Ovary (tissue), 9 donors: ENCODE data around the gene NBEA. TPM values are rescaled to one million over a fixed set of nuclear protein-coding genes. Genes with fewer than 3 reads are reported as not detected.

Experiments
- DNase-seq, 5 donors: peaks; one replicate each; pipeline ENCODE4 v3.0.0-alpha.2; 2019 to 2020
- H3K27ac ChIP-seq, 2 donors: fragments of 200-600 bp; one replicate each; pipeline versions ENCODE4 v1.5.1 to v1.8.0; 2019 to 2022
- H3K27me3 ChIP-seq: fragments of 200-600 bp; one replicate; pipeline ENCODE4 v1.8.0; 2022
- H3K36me3 ChIP-seq: fragments of 200-600 bp; sonication (generic); one replicate; pipeline ENCODE4 v1.5.1; 2019
- H3K4me1 ChIP-seq: one replicate; pipeline ENCODE4 v1.8.1; 2013; ENCODE audit warnings: mild to moderate bottlenecking, moderate library complexity; ENCODE audit not compliant: insufficient read depth
- H3K4me3 ChIP-seq: fragments of 200-600 bp; sonication (generic); one replicate; pipeline ENCODE4 v1.5.1; 2017
- H3K9me3 ChIP-seq, 2 donors: fragments of 200-600 bp in 1 of 2; sonication (generic) in 1 of 2; one replicate each; pipeline versions ENCODE4 v1.5.1 to v1.8.1; 2013 to 2019; ENCODE audit warnings: mild to moderate bottlenecking in 1 of 2, moderate library complexity in 1 of 2
- CTCF ChIP-seq, 3 donors: fragments of 450-650 bp in 2 of 3; fragments of 200-600 bp in 1 of 3; IDR thresholded peaks; one replicate each; pipeline versions ENCODE4 v1.5.1 to v1.8.0; 2016 to 2022; ENCODE audit warnings: antibody characterized with exemption in 3 of 3, mild to moderate bottlenecking in 1 of 3
- EP300 ChIP-seq: sonication (generic); formaldehyde crosslinking; IDR thresholded peaks from one replicate; pipeline ENCODE4 v1.6.1; 2017; ENCODE audit warnings: antibody characterized with exemption
- POLR2A ChIP-seq: fragments of 450-650 bp; IDR thresholded peaks from one replicate; pipeline ENCODE4 v1.6.1; 2017; ENCODE audit warnings: antibody characterized with exemption, mild to moderate bottlenecking, moderate library complexity
- WGBS, 3 donors: extraction: QIAGEN DNeasy Blood & Tissue Kit in 1 of 3; methylation state at CpG; one replicate each; pipeline versions ENCODE4 v1.1.5 to v1.1.7; 2013 to 2017; 5-methylcytosine and 5-hydroxymethylcytosine counted together
- intact Hi-C, 4 donors: fragments of 100-400 bp; cut with DNase I; formaldehyde crosslinking; loops; one replicate each; pipeline versions ENCODE4 v1.11.0 to v1.15.1; 2022 to 2023
- polyA plus RNA-seq, 2 donors: library from polyadenylated mRNA; stranded (reverse); fragments of 200-250 nt in 1 of 2; fragments of 350-450 nt in 1 of 2; fragmentation: Illumina TruSeq in 1 of 2; extraction: RNeasy Lipid Tissue Mini Kit (QIAGEN cat#74804) in 1 of 2; gene quantifications; one replicate each; pipeline ENCODE4 v1.2.3, GENCODE V29; 2013 to 2014
- total RNA-seq, 7 donors: library from RNA; depleted of rRNA in 2 of 7; stranded (reverse); fragments of >200 nt in 2 of 7; fragmentation: NEBNext Ultra II Directional in 3 of 7; extraction: Animal tissue kit (Norgen Biotek cat#: 25700) in 3 of 7; gene quantifications; one replicate each; pipeline versions ENCODE4 v1.1.0 to v1.2.4, GENCODE V29; 2016 to 2023
- donor health status: DM: no; HTN: no; CAD: no; lungs with moderate emphysema.
- donor health status: DM: no; HTN: no; CAD: no.
- donor health status: Bipolar disorder and iron deficiency.
- donor health status: DM: yes; HTN: yes; CAD: no.
- donor health status: DM: no; HTN: no; CAD: no.
- donor health status: DM: yes; HTN: yes; CAD: no.

NBEA gene
- total and polyA plus RNA-seq, 9 donors = 5.8 to 18.9 (median 16.0) TPM

- no peaks in the 10 kb centered on the region for H3K27me3 ChIP-seq
- WGBS, 3 donors = 76 to 81% (median 77%) methylated on average over 4 of the region's 4 CpGs
- H3K4me3 ChIP-seq = no peak overlapping the region
- H3K36me3 ChIP-seq = no peaks in the 10 kb centered on the region
- H3K4me1 ChIP-seq = peaks cover 1% of the 10 kb centered on the region
- DNase-seq = no peak
- no peak overlapping the region for H3K27ac ChIP-seq
- H3K9me3 ChIP-seq = no peaks in the 10 kb centered on the region
- TF ChIP-seq CTCF (IDR thresholded peaks at IDR 0.05) (no peak), POLR2A (no peak), EP300 (no peak)
- intact Hi-C loops = no loop called here
These were observed 557.6 kb downstream of the NBEA start for GRCh38 chr13:35499676-35500075.

- no peaks in the 10 kb centered on the region for H3K27me3 ChIP-seq
- H3K4me3 ChIP-seq = no peak overlapping the region
- no peak overlapping the region for H3K27ac ChIP-seq
- no peaks in the 10 kb centered on the region for H3K36me3 ChIP-seq
- H3K9me3 ChIP-seq = no peaks in the 10 kb centered on the region
- intact Hi-C loops = no loop called here
- no peak for DNase-seq
- TF ChIP-seq CTCF (IDR thresholded peaks at IDR 0.05) = no peak
- TF ChIP-seq EP300 = no peak
- no peak for TF ChIP-seq POLR2A
- 84 to 92% (median 87%) methylated on average over 2 of the region's 2 CpGs for WGBS, 3 donors
- H3K4me1 ChIP-seq = peaks cover 1% of the 10 kb centered on the region
These were observed 558.1 kb downstream of the NBEA start for GRCh38 chr13:35500144-35500543.

GRCh38 chr13:35501661-35502235 is 559.7 kb downstream of the NBEA start:
- no peak overlapping the region for H3K4me3 ChIP-seq
- TF ChIP-seq POLR2A = no peak
- TF ChIP-seq CTCF (IDR thresholded peaks at IDR 0.05) = no peak
- no peak for TF ChIP-seq EP300
- peaks cover 1% of the 10 kb centered on the region for H3K4me1 ChIP-seq
- H3K27ac ChIP-seq = no peak overlapping the region
- no peaks in the 10 kb centered on the region for H3K9me3 ChIP-seq
- intact Hi-C loops = no loop called here
- H3K27me3 ChIP-seq = no peaks in the 10 kb centered on the region
- H3K36me3 ChIP-seq = no peaks in the 10 kb centered on the region
- WGBS, 3 donors = 54 to 61% (median 58%) methylated on average over 6 of the region's 6 CpGs
- no peak for DNase-seq

GRCh38 chr13:35502456-35502855 is 560.4 kb downstream of the NBEA start:
- Histone ChIP-seq H3K4me3 (no peak overlapping the region), H3K27ac (no peak overlapping the region), H3K4me1 (peaks cover 1% of the 10 kb centered on the region), H3K9me3 (no peaks in the 10 kb centered on the region), H3K36me3 (no peaks in the 10 kb centered on the region), H3K27me3 (no peaks in the 10 kb centered on the region)
- intact Hi-C loops = no loop called here
- WGBS, 3 donors = 62 to 74% (median 69%) methylated on average over 3 of the region's 3 CpGs
- TF ChIP-seq CTCF (IDR thresholded peaks at IDR 0.05) (no peak), POLR2A (no peak), EP300 (no peak)
- DNase-seq = no peak
